ENCODE measurements around the gene ARHGEF26.

ARHGEF26 gene

GRCh38 chr3:154275292-154275691 lies 154.1 kb downstream of the ARHGEF26 start:
- DNase-seq (ENCODE audit: extremely low read depth, low read depth): no peak
- no peak for TF ChIP-seq CTCF (IDR thresholded peaks at IDR 0.05; ENCODE audit: low read depth, low read length, missing control alignments)
- no peak overlapping the region for H3K4me3 ChIP-seq (replicated peaks; ENCODE audit: low read depth, low read length)

GRCh38 chr3:154275965-154276364 lies 154.8 kb downstream of the ARHGEF26 start:
- DNase-seq (ENCODE audit: extremely low read depth, low read depth): no peak
- H3K4me3 ChIP-seq (replicated peaks; ENCODE audit: low read depth, low read length): no peak overlapping the region
- TF ChIP-seq CTCF (IDR thresholded peaks at IDR 0.05; ENCODE audit: low read depth, low read length, missing control alignments): no peak

GRCh38 chr3:154280161-154280560 lies 159.0 kb downstream of the ARHGEF26 start:
- TF ChIP-seq CTCF (IDR thresholded peaks at IDR 0.05; ENCODE audit: low read depth, low read length, missing control alignments): no peak

GRCh38 chr3:154285221-154285620 lies 164.0 kb downstream of the ARHGEF26 start:
- no peak for DNase-seq (ENCODE audit: extremely low read depth, low read depth)
- TF ChIP-seq CTCF (IDR thresholded peaks at IDR 0.05; ENCODE audit: low read depth, low read length, missing control alignments): no peak
- no peak overlapping the region for H3K4me3 ChIP-seq (replicated peaks; ENCODE audit: low read depth, low read length)

More at GRCh38 chr3:154280161-154280560, 159.0 kb downstream of the ARHGEF26 start:
- no peak for DNase-seq (ENCODE audit: extremely low read depth, low read depth)
- no peak overlapping the region for H3K4me3 ChIP-seq (replicated peaks; ENCODE audit: low read depth, low read length)

GRCh38 chr3:154290187-154290586 lies 169.0 kb downstream of the ARHGEF26 start:
- TF ChIP-seq CTCF (IDR thresholded peaks at IDR 0.05; ENCODE audit: low read depth, low read length, missing control alignments): no peak
- no peak overlapping the region for H3K4me3 ChIP-seq (replicated peaks; ENCODE audit: low read depth, low read length)
- DNase-seq (ENCODE audit: extremely low read depth, low read depth): no peak

GRCh38 chr3:154294016-154294415 lies 172.8 kb downstream of the ARHGEF26 start:
- TF ChIP-seq CTCF (IDR thresholded peaks at IDR 0.05; ENCODE audit: low read depth, low read length, missing control alignments): no peak
- no peak for DNase-seq (ENCODE audit: extremely low read depth, low read depth)
- H3K4me3 ChIP-seq (replicated peaks; ENCODE audit: low read depth, low read length): no peak overlapping the region

GRCh38 chr3:154301561-154301960 lies 180.4 kb downstream of the ARHGEF26 start:
- no peak for DNase-seq (ENCODE audit: extremely low read depth, low read depth)
- TF ChIP-seq CTCF (IDR thresholded peaks at IDR 0.05; ENCODE audit: low read depth, low read length, missing control alignments): no peak
- H3K4me3 ChIP-seq (replicated peaks; ENCODE audit: low read depth, low read length): no peak overlapping the region

All from HFF-Myc (cell line).